ENCODE results near the gene TMEM114.

- TF ChIP-seq CTCF (conservative IDR thresholded peaks at IDR 0.05) (no peak), EZH2 (IDR thresholded peaks at IDR 0.05; ENCODE audit: low read depth) (no peak)
These were observed 52.5 kb downstream of the TMEM114 start for GRCh38 chr16:8537691-8538342.
